Sciatic nerve (tissue), 2 donors: ENCODE results near the gene PTX4. TPM values are rescaled to one million over a fixed set of nuclear protein-coding genes. Genes with fewer than 3 reads are reported as not detected.

Experiments used
- ATAC-seq: fragments of 200-7000 bp; cut with Tn5 transposase; one replicate; pipeline ENCODE4 v1.9.1; 2020; ENCODE audit warnings: mild to moderate bottlenecking, moderate library complexity
- DNase-seq: peaks from one replicate; pipeline ENCODE4 v3.0.0-alpha.2; 2020; ENCODE audit warnings: low spot score
- intact Hi-C: fragments of 100-400 bp; cut with DNase I; formaldehyde crosslinking; loops from one replicate; pipeline ENCODE4 v1.14.2; 2022
- total RNA-seq: library from RNA; stranded (reverse); fragmentation: NEBNext Ultra II Directional; extraction: Animal tissue kit (Norgen Biotek cat#: 25700); gene quantifications from one replicate; pipeline ENCODE4 v1.2.1, GENCODE V29; 2021
- donor health status: DM: no; HTN: no; CAD: no.
- donor health status: DM: no; HTN: no; CAD: no.

Gene PTX4
- total RNA-seq, 1 donor from 2014 or later = not detected

GRCh38 chr16:1503110-1503955 lies 14.6 kb upstream of the PTX4 start:
- intact Hi-C loops = no loop called here
- ATAC-seq (no peak), DNase-seq (no peak)

DNA sequence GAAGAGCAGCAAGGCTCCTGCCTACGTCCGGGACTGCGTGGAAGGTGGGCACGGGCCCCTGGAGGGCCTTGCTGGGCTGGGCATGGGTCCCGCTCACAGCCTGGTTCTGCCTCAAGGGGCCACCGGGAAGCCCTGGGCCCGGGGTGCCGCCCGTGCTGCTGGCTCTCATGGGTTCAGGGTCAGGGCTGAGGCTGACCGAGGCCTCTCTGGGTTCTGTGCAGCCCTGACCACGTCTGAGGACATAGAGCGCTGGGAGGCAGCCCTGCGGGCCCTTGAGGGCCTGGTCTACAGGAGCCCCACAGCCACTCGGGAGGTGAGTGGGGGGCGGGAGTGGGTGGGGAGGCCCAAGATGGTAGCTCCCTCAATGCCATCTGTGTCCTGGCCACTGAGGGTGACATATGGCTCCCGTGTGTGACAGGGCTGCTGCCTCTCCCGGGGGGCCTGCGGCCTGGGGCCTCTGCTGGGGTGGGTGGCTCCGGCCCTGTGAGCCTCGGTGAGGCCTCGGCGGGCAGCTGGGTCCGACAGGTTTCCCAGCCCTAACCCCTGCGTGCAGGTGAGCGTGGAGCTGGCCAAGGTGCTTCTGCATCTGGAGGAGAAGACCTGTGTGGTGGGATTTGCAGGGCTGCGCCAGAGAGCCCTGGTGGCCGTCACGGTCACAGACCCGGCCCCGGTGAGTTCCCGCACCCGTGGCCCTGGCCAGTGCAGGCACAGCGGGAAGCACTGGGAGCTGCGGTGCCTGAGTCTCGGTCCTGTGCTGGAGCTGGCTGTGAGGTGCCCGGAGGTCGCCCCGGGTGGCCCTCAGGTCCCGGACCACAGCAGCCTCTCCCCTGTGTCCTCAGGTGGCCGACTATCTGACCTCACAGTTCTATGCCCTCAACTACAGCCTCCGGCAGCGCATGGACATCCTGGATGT lies 13.6 kb upstream of the PTX4 start:
- ATAC-seq = no peak
- intact Hi-C loops = no loop called here
- no peak for DNase-seq

- DNase-seq (no peak), ATAC-seq (no peak)
Measured at GRCh38 chr16:1501630-1502029, 12.9 kb upstream of the PTX4 start.

DNA sequence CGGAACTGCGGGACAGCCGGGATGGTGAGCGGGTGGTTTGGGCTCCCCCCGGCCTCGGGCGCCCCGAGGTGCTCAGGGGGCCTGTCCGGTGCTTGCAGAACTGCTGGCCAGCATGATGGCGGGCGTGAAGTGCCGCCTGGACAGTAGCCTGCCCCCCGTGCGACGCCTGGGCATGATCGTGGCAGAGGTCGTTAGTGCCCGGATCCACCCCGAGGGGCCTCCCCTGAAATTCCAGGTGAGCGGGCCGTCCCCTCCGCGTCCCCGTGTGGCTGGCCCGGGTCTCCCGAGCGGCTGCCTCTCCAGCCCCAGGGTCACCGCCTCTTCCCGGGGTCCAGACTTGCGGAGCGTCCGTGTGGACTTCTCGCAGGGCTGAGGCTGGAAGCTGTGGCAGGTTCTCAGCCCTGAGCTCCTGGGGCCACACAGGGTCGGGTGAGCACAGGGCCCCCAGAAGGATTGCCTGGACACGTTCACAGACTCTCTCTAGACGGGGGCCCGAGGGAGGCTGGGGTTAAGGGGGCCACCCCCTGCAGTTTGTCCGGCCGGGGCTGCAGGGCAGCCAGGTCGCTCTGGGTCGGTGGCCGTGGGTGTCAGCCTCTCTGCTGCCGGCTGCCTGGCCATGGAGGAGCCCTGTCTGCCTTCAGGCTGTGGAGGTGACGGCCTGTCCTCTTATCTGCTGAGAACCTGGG lies 11.9 kb upstream of the PTX4 start:
- no peak for ATAC-seq
- intact Hi-C loops = no loop called here
- no peak for DNase-seq

More at GRCh38 chr16:1501630-1502029, 12.9 kb upstream of the PTX4 start:
- intact Hi-C loops = no loop called here

- intact Hi-C loops = no loop called here
- ATAC-seq (no peak), DNase-seq (no peak)
Measured at GRCh38 chr16:1499756-1500464, 11.2 kb upstream of the PTX4 start.

DNA sequence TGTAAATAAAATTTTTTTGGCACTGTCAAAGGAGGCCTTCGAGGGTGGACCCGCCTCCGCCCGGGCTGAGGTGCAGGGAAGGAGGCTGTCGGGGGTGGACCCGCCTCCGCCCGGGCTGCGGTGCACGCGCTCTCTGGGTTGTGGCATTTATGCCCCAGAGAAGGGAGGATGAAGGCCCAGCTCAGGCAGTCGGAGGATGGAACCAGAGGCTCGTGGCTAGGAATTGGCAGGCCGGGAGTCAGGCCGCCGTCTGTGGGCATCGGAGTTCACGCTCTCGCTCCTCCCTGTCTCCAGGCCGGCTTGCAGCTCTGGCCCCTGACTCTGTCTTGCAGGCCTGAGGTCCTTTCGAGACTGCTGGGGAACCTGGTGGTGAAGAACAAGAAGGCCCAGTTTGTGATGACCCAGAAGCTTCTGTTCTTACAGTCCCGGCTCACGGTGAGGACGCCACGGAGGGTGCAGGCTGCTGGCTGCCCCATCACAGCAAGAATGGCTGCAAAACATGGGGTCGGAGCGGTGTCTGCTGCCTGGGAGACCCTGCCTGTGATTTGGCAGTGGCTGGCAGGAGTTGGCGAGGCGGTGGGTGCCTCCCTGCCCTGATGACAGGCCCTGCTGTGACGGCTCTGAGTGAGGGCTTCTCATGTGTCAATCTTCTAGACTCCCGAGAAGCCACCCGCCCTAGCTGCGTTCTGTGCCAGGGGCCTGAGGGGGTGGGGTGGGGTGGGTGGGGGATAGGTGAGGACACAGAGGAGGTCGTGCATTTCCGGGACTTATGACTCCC lies 10.3 kb upstream of the PTX4 start:
- DNase-seq (no peak), ATAC-seq (no peak)
- intact Hi-C loops = no loop called here

GRCh38 chr16:1497014-1497598 lies 8.4 kb upstream of the PTX4 start:
- intact Hi-C loops = no loop called here
- DNase-seq (no peak), ATAC-seq (no peak)

GRCh38 chr16:1496464-1496863 lies 7.7 kb upstream of the PTX4 start:
- DNase-seq (no peak), ATAC-seq (no peak)
- intact Hi-C loops = no loop called here

- intact Hi-C loops = no loop called here
- DNase-seq = no peak
- ATAC-seq = no peak
Measured at GRCh38 chr16:1495889-1496262, 7.1 kb upstream of the PTX4 start.

DNA sequence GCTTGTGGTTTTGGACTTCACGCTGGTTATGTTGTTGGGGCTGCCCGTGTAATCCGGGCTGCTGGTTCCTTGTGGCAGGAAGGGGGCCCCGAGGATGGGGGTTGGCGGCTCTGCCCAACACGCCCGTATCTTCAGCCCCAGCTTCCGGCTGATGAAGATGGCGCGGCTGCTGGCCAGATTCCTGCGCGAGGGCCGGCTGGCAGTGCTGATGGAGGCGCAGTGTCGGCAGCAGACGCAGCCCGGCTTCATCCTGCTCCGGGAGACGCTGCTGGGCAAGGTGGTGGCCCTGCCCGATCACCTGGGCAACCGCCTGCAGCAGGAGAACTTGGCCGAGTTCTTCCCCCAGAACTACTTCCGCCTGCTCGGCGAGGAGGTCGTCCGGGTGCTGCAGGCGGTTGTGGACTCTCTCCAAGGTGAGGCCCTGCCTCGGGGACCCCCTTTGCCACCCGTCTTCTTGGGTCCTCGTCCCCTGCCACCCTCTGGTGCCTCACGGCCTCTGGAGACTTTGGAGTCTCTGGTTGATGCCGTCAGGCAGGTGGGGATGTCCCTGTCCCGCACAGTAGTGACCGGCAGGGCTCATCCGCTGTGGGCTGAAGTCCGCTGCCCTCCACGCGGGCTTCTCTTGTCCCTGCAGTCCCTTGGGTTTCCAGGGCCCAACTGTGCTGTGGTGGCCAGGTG lies 6.6 kb upstream of the PTX4 start:
- no peak for DNase-seq
- no peak for ATAC-seq
- intact Hi-C loops = no loop called here

DNA sequence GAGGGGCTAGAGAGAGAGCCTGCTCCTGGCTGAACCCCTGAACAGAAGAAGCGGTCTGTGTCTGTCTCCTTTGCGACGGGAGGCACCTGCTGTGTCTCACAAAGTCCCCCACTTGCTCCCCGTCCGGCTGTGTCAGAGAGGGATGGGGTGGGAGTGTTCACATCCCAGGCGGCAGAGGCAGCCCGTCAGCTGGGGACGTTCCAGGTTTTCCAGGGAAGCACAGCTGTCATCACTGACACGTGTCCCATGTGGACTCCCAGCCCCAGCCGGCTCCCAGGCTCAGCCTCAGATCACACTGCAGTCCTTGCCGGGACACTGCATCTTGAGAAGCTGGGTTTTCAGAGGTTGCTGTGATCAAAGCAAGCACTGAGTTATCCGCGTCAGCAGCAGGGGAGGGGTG lies 6.0 kb upstream of the PTX4 start:
- ATAC-seq (no peak), DNase-seq (no peak)
- intact Hi-C loops = no loop called here

DNA sequence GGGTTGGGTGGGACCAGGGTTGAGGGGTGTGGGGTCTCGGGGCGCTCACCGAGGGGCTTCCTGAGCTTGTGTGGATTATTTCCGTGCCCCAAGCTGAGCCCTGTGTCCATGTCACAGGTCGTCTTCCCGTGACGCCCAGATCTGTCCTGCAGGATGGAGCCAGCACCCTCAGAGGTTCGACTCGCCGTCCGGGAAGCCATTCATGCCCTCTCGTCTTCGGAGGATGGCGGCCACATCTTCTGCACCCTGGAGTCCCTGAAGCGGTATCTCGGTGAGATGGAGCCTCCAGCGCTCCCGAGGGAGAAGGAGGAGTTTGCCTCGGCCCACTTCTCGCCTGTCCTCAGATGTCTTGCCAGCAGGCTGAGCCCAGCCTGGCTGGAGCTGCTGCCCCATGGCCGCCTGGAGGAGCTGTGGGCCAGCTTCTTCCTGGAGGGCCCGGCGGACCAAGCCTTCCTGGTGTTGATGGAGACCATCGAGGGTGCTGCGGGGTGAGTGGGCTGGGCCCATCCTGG lies 5.4 kb upstream of the PTX4 start:
- ATAC-seq (peak; percentile 65), DNase-seq (peak; percentile 75)
- intact Hi-C loops = no loop called here

DNA sequence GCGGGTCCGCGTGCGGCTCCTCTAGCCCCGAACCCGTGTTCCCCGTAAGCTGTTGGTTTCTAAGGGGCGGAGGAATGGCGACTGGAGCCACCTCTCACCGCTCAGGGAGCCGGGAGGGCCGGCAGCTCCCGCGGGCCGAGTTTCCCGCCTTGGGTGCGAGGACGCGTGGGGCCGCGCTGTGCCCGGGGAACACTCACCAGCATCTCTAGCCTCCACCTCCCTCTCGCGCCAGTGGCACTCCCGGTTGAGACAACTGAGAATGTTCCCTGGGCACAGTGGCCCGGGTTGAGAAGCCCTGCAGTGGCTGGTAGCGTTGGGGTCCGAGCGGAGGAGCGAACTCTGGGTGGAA lies 5.0 kb upstream of the PTX4 start:
- DNase-seq = no peak
- peak; percentile 4 for ATAC-seq
- intact Hi-C loops = no loop called here

- intact Hi-C loops = no loop called here
- DNase-seq (peak; percentile 91), ATAC-seq (peak; percentile 96)
Measured at GRCh38 chr16:1492923-1493745, 4.4 kb upstream of the PTX4 start, which contains the start of gene TELO2. TELO2 (plus strand) TSS chr16:1493360; CDS start chr16:1494282, 922 bp downstream.

DNA sequence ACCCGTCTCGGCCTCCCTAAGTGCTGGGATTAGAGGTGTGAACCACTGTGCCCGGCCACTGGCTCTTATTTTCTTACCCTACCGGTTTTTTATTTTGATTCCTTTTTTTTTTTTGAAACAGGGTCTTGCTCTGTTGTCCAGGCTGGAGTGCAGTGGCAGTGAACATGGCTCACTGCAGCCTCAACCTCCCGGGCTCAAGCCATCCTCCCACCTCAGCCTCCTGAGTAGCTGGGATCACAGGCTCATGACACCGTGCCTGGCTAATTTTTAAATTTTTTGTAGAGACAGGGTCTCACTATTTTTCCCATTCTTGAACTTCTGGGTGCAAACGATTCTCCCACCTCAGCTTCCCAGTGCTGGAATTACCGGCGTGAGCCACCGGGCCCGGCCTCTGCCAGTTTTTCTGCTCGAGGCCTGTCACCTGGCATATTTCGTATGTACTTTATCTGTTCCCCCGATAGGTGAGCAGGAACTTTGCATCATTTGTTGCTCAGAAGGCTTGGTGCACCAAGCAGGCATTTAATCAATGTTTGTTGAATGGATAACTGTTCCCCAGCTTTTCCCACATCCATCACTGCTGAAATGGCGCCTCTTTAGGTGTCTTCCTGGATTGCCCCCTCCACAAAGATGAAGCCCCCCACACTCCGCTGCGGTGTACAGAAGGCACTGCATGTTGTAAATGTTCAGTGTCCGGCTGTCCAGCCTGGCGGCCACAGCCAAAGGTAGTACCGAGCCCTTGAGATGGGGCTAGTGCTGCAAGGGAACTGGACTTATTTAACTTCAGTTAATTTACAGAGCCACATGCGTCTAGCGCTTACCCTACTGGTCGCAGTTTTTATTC lies 3.6 kb upstream of the PTX4 start:
- intact Hi-C loops = no loop called here
- ATAC-seq = peak; percentile 8
- no peak for DNase-seq
